Measurements from ENCODE around the gene DES.
"Not testable (repeated sequence)": the region's sequence is repeated elsewhere in the genome, so short reads cannot be mapped to it uniquely, and the experiment has no call there.

DES gene

GRCh38 chr2:219405451-219405850 lies 12.7 kb upstream of the DES start:
- no peak overlapping the region for H3K4me3 ChIP-seq (ENCODE audit: low read depth, low read length)
- no peak for TF ChIP-seq CTCF (IDR thresholded peaks at IDR 0.05; ENCODE audit: insufficient read depth, low read depth, low read length, missing control alignments)
- DNase-seq (ENCODE audit: low read depth): no peak

- TF ChIP-seq CTCF (IDR thresholded peaks at IDR 0.05; ENCODE audit: insufficient read depth, low read depth, low read length, missing control alignments): no peak
Observed at GRCh38 chr2:219405958-219406860, 12.0 kb upstream of the DES start.

GRCh38 chr2:219406861-219407230 lies 11.3 kb upstream of the DES start:
- H3K4me3 ChIP-seq (ENCODE audit: low read depth, low read length): no peak overlapping the region
- no peak for DNase-seq (ENCODE audit: low read depth)
- no peak for TF ChIP-seq CTCF (IDR thresholded peaks at IDR 0.05; ENCODE audit: insufficient read depth, low read depth, low read length, missing control alignments)

More at GRCh38 chr2:219405958-219406860, 12.0 kb upstream of the DES start:
- H3K4me3 ChIP-seq (ENCODE audit: low read depth, low read length): no peak overlapping the region
- DNase-seq (ENCODE audit: low read depth): no peak

GRCh38 chr2:219407343-219407742 lies 10.8 kb upstream of the DES start:
- DNase-seq (ENCODE audit: low read depth); H3K4me3 ChIP-seq (ENCODE audit: low read depth, low read length): not testable (repeated sequence)

- H3K4me3 ChIP-seq (ENCODE audit: low read depth, low read length): no peak overlapping the region
- no peak for DNase-seq (ENCODE audit: low read depth)
- no peak for TF ChIP-seq CTCF (IDR thresholded peaks at IDR 0.05; ENCODE audit: insufficient read depth, low read depth, low read length, missing control alignments)
Observed at GRCh38 chr2:219408204-219408603, 10.0 kb upstream of the DES start.

- no peak for DNase-seq (ENCODE audit: low read depth)
Observed at GRCh38 chr2:219408631-219409030, 9.5 kb upstream of the DES start.

GRCh38 chr2:219409619-219410018 lies 8.6 kb upstream of the DES start:
- H3K4me3 ChIP-seq (ENCODE audit: low read depth, low read length): no peak overlapping the region
- TF ChIP-seq CTCF (IDR thresholded peaks at IDR 0.05; ENCODE audit: insufficient read depth, low read depth, low read length, missing control alignments): no peak
- no peak for DNase-seq (ENCODE audit: low read depth)

More at GRCh38 chr2:219408631-219409030, 9.5 kb upstream of the DES start:
- no peak for TF ChIP-seq CTCF (IDR thresholded peaks at IDR 0.05; ENCODE audit: insufficient read depth, low read depth, low read length, missing control alignments)
- no peak overlapping the region for H3K4me3 ChIP-seq (ENCODE audit: low read depth, low read length)

All from GM12865 (cell line).